ENCODE measurements around the gene WASHC4. TPM values are rescaled to one million over a fixed set of nuclear protein-coding genes. Genes with fewer than 3 reads are reported as not detected.

WASHC4 gene
- total RNA-seq, 2 donors from 2014 or later = 41.2 to 63.6 TPM

- 94 to 97% methylated on average over 3 of the region's 3 CpGs for WGBS, 2 donors
- TF ChIP-seq POLR2A (IDR thresholded peaks at IDR 0.05) (no peak), CTCF (IDR thresholded peaks at IDR 0.05) (no peak)
- Histone ChIP-seq H3K9me3 (no peaks in the 10 kb centered on the region), H3K4me3 (no peak overlapping the region), H3K27ac (no peak overlapping the region), H3K36me3 (replicated peaks in 1 of 2; ENCODE audit: insufficient read depth in 1 of 2, low read depth in 2 of 2) (peaks cover 5 to 23% of the 10 kb centered on the region in 2 donors), H3K4me1 (no peaks in the 10 kb centered on the region), H3K27me3 (no peaks in the 10 kb centered on the region)
- ATAC-seq = no peak
- DNase-seq = no peak
- intact Hi-C loops (cut with DNase I) = no loop called here
Measured at GRCh38 chr12:105157606-105158005, 50.1 kb downstream of the WASHC4 start.

- no peak overlapping the region for H3K27ac ChIP-seq
- H3K27me3 ChIP-seq = no peaks in the 10 kb centered on the region
- DNase-seq = no peak
- no peak for ATAC-seq
- no peak for TF ChIP-seq POLR2A (IDR thresholded peaks at IDR 0.05)
- TF ChIP-seq CTCF (IDR thresholded peaks at IDR 0.05) = no peak
- WGBS, 2 donors = 81 to 89% methylated on average over 2 of the region's 2 CpGs
- no peak overlapping the region for H3K4me3 ChIP-seq
- H3K36me3 ChIP-seq (replicated peaks in 1 of 2; ENCODE audit: insufficient read depth in 1 of 2, low read depth in 2 of 2) = peaks cover 5 to 22% of the 10 kb centered on the region in 2 donors
- no peaks in the 10 kb centered on the region for H3K9me3 ChIP-seq
- H3K4me1 ChIP-seq = no peaks in the 10 kb centered on the region
- intact Hi-C loops (cut with DNase I) = no loop called here
Measured at GRCh38 chr12:105158876-105159275, 51.3 kb downstream of the WASHC4 start.

- Histone ChIP-seq H3K9me3 (no peaks in the 10 kb centered on the region), H3K4me3 (no peak overlapping the region), H3K27me3 (no peaks in the 10 kb centered on the region), H3K36me3 (replicated peaks in 1 of 2; ENCODE audit: insufficient read depth in 1 of 2, low read depth in 2 of 2) (peaks cover 0 to 31% of the 10 kb centered on the region in 2 donors), H3K4me1 (no peaks in the 10 kb centered on the region), H3K27ac (no peak overlapping the region)
- ATAC-seq (no peak), DNase-seq (no peak)
- WGBS, 2 donors = 90 to 92% methylated on average over 3 of the region's 3 CpGs
- no peak for TF ChIP-seq CTCF (IDR thresholded peaks at IDR 0.05)
- TF ChIP-seq POLR2A (IDR thresholded peaks at IDR 0.05) = no peak
- intact Hi-C loops (cut with DNase I) = no loop called here
Measured at GRCh38 chr12:105162174-105162573, 54.6 kb downstream of the WASHC4 start.

- intact Hi-C loops (cut with DNase I) = no loop called here
- ATAC-seq = no peak
- peaks cover 0 to 31% of the 10 kb centered on the region in 2 donors for H3K36me3 ChIP-seq (replicated peaks in 1 of 2; ENCODE audit: insufficient read depth in 1 of 2, low read depth in 2 of 2)
Measured at GRCh38 chr12:105164068-105164467, 56.5 kb downstream of the WASHC4 start.

More at GRCh38 chr12:105164068-105164467, 56.5 kb downstream of the WASHC4 start:
- WGBS, 2 donors = 57% methylated on average over 2 of the region's 2 CpGs
- no peak for TF ChIP-seq POLR2A (IDR thresholded peaks at IDR 0.05)
- no peak for TF ChIP-seq CTCF (IDR thresholded peaks at IDR 0.05)
- H3K27me3 ChIP-seq = no peaks in the 10 kb centered on the region
- no peaks in the 10 kb centered on the region for H3K9me3 ChIP-seq
- no peak for DNase-seq
- H3K4me1 ChIP-seq = no peaks in the 10 kb centered on the region
- H3K27ac ChIP-seq = no peak overlapping the region
- no peak overlapping the region for H3K4me3 ChIP-seq

All from body of pancreas (tissue), 4 donors.